Cerebellar nuclear complex (tissue), 1 donor: ENCODE measurements around the gene ICA1.
"Not testable (repeated sequence)": the region's sequence is repeated elsewhere in the genome, so short reads cannot be mapped to it uniquely, and the experiment has no call there.

Source experiments
- DNase-seq, 2 experiments: peaks; one replicate each; lab custom pipeline; 2025; lab: John Stamatoyannopoulos, UW

The ICA1 gene

DNA sequence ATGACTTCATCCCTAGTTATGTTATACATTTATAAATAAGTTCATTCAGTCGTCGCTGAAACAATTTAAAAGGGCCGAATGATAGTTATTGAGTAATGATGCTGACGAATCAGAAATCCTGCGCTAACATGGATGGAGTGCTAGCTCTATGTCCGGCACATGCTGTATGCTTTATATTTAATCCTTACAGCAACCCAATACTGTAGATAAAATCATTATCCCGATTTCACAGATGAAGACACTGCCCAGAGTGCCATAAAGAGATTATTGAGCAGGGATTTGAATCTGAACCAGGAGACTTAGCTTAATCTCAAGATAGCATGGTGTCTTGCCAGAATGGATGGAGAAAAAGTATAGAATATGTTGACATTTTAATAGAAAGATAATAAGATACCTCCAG, 1.1 kb upstream of the ICA1 start:
- no peak for DNase-seq

DNA sequence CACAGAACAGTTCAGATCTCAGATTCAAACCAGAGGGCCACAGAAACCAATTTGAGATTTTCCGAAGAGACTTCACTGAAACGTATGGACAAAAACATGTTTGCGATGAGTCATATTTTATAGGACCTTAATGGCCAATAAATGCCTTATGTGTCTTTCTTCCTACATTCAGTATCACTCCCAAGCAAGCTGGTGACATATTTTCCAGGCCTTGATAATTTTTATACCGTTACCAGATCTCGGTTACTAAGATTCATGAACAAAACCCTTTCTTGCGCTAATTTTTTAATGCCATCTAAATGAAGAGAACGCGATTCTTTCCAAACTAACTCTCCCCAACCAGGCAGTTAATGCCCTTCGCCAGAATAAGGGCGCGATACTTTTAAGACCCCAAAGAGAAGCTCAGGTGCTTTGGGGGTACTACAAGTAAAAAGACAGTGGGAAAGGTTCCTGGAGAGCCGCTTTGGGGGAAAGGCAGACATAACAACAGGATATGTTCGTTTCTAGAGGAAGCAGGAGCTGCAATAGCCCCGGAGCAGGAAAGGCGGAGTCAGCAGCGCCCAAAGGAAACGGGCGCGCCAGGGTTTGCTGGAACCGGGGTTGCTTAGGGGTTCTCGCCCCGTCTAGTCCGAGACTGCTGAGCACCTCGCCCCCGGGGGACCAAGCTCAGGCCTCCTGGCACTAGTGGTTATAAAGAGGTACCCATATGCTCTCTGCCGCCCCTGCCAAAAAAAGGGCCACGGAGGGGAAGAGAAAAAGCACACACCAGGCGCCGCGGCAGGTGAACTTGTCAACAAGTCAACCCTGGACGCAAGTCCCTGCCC, 884 bp downstream of the ICA1 start:
- DNase-seq = no peak

DNA sequence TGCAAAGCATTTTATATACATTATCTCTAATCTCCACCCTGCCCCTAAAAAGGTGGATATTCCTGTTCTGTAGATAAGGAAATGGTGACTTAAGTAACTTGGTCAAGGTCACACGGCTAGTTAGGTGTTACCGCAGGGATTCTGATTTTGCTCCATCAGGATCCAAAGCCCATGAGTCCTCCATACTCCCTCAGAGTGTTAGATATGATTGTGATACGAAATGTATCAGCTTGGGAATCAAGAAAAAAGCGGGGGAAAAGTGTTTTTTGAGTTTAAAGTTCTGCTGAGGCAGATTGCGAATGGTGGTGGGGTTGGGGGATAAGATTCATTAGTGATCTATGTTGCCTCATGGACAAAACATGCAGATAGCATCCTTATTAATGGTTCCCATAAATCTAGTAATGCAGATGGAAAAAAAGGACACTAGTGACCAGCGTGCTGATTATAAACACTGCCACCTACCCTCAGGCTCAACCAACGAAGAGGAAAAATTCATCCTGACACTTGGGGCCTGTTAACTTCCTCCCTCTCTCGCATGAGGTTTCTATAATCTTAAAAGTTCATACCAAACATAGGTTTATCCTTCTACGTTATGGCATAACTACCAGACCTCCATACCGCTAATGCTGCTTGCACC, 2.3 kb downstream of the ICA1 start:
- DNase-seq = no peak

DNA sequence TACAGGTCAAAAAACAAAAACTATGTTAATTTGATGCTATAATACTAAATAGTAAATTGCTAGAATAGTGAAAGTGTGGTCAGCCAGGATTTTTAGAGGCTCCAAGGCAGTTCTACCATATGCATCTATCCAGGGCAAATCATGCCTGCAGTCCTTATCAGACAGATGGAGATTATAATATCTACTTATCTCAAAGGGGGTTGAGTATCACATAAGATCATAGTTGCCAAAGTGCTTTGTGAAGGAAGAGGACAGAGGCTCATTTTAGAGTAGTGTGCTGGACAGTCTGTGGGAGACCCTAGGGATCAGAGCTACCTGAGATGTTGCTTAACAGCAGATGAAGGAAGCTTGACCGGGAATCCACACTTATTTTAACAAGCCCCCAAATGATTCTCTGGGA, 3.2 kb downstream of the ICA1 start:
- no peak for DNase-seq

DNA sequence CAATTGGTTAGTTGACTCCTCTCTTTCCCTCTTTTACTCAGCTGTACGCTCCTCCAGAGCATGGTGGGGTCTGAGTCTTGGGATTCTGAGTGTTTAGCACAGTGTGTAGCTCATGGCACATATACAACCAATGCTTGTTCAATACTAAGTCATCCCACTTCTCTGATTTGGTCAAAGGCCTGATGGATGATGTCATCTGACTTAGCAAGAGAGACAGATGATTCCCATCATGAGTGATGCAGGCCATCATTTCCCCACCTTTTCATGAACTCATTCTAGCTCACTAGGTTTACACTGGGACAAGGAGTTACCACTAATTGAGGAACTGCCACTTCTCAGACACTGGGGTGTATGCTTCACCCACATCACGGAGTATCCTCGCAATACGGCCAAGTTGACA, 3.8 kb downstream of the ICA1 start:
- no peak for DNase-seq

DNA sequence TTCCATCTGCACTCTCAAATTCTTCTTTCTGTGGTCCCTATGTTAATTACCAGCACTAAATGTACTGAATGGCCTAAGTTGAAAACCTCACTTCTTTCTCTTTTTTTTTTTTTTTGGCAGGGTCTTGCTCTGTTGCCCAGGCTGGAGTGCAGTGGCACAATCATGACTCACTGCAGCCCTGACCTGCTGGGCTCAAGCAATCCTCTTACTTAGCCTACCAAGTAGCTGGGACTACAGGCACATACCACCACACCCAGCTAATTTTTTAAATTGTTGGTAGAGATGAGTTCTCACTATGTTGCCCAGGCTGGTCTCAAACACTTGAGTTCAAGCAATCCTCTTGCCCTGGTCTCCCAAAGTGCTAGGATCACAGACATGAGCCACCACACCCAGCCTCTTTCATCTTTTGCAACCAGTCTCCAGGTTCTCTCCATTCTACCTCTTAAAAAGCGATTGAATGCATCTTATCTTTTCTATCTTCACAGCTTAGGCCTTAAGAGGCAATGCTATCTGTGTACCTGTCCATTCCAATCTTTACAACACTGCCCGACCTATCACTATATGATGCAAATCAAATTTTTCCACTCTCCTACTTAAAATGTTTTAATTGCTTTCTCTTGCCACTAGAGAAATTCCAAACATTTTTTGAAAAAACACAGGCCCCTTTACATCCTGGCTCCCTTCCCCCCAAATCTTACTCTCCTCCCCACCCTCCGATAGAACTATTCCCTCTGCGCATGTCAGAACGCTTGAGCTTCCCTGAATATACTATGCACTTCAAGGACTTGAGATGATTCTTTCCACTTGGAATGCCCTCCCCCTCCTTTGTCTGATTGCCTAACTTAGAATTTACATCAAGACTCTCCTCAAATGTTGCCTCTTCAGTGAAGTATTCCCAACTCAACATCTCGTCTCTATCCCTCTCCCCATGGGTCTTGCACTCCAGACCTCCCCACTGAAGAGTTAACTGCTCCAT, 6.0 kb downstream of the ICA1 start:
- DNase-seq = no peak

DNA sequence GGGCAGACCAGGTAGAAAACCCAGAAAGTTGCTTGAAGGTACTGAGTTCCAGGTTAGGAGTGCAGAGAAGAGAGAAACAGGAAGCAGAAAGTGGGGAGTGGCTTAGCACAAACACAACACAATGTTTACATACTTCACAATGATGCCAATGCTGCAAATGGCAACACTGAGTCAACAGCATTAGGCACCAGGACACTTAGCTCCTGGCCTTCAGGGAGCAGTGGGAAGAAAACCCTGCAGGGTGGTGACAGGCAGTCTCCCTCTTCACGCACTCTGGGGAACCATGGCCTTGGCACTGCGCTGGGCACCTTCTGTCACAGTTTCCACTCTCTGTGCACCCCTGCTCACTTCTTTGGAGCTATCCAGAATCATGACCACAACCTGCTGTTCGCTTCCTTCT, 7.3 kb downstream of the ICA1 start:
- no peak for DNase-seq

DNA sequence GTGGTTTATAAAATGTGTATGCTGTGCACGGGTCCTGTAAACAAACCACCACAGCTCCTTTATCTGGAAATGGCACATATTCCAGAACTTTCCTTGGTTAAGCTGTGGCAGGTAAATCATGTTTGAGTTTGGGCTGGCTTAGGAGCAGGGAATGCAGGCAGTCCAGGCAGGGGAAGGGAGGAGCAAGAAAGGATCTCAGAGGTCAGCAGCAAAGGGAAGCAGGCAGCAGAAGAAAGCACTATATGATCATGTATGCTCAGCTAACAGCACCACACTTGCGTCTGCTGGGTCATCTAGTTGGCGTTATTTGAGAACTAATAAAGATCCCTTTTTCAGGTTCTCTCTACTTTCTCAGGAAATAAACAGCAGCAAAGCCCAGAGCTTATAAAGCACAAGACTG, 7.8 kb downstream of the ICA1 start:
- no peak for DNase-seq

DNA sequence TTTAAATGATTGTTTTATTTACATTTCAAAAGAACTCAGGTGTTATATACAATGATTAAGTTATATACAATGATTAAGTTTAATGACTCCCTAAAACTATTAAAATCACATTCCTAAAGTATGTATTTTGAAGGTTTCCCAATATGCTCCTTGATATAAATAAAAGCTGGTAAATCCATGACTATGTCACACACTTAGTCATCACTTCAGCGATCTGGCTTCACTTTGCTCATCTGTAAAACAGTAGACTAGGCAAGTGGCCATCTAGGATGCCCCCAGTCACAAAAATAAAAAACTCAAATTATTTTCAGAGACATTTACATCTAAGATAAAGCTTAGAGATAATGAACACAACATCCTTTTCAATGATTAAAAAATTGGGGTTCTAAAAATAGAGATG, 10.8 kb downstream of the ICA1 start:
- no peak for DNase-seq

DNA sequence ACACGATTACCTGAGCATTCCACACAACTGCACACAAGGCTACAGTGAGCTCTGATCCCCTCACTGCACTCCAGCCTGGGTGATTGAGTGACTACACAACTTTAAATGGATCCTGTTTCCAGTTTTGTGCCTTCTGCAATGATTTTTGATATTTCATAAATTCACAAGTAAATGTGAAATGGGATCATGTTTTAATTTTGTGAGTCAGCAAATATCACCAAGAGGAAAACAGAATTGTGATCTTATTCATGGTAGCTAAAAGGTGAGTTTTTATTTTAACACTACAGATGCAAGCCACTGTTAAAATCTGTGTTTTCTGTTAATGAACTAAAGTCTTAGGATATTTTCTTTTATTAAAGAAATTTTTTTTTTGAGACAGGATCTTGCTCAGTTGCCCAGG, 11.4 kb downstream of the ICA1 start:
- no peak for DNase-seq

DNA sequence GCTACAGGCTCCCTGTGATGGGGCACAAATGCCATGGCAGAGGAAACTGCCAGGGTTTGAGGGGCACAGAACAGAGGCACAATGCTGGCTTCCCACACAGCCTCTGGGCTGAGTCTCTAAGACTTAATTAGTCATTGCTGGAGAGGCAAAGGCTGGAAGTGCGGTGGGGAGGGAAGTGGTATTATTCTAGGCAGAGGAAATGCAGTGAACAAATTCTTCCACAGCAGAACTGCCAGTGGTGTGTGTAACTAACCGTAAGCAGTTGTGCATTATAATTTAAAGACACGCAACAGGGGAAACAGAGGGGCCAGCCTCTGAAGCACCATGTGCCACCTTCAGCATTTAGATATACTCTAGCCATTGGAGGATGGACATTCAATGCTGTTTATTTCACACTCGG, 12.8 kb downstream of the ICA1 start:
- DNase-seq = no peak

DNA sequence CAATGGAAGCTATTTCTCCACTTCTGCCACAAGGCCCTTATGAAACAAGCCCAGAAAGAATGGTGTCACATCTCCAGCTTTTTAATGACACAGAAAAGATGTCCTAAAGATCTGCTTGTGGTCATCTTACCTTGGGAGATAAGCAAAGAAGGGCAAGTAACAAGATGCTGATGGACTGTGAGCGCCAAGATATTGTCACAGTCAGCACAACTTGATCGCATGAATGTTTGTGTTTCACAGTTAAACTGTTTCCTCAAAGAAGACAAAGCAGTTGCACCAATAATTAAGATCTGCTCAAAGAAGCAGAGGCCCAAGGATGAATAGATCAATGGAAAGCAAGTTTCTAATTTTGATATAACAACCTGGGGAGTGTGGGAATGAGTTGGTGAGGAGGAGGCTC, 15.9 kb downstream of the ICA1 start:
- no peak for DNase-seq

DNA sequence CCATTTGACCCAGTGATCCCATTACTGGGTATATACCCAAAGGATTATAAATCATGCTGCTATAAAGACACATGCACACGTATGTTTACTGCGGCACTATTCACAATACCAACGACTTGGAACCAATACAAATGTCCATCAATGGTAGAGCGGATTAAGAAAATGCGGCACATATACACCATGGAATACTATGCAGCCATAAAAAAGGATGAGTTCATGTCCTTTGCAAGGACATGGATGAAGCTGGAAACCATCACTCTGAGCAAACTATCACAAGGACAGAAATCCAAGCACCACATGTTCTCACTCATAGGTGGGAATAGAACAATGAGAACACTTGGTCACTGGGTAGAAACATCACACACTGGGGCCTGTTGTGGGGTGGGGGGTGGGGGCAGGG, 16.9 kb downstream of the ICA1 start:
- not testable (repeated sequence) for DNase-seq

DNA sequence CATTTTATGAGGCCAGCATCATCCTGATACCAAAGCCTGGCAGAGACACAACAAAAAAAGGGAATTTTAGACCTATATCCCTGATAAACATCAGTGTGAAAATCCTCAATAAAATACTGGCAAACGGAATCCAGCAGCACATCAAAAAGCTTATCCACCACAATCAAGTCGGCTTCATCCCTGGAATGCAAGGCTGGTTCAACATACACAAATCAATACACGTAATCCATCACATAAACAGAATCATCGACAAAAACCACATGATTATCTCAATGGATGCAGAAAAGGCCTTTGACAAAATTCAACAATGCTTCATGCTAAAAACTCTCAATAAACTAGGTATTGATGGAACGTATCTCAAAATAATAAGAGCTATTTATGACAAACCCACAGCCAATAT, 18.9 kb downstream of the ICA1 start:
- not testable (repeated sequence) for DNase-seq

DNA sequence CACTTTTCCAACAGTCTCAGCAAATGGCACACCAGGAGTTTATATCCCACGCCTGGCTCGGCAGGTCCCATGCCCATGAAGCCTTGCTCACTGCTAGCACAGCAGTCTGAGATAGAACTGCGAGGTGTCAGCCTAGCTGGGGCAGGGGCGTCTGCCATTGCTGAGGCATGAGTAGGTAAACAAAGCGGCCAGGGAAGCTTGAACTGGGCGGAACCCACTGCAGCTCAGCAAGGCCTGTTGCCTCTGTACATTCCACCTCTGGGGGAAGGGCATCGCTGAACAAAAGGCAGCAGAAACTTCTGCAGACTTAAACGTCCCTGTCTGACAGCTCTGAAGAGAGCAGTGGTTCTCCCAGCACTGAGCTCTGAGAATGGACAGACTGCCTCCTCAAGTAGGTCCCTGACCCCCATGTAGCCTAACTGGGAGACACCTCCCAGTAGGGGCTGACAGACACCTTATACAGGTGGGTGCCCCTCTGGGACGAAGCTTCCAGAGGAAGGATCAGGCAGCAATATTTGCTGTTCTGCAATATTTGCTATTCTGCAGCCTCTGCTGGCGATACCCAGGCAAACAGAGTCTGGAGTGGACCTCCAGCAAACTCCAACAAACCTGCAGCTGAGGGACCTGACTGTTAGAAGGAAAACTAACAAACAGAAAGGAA, 22.1 kb downstream of the ICA1 start:
- not testable (repeated sequence) for DNase-seq

DNA sequence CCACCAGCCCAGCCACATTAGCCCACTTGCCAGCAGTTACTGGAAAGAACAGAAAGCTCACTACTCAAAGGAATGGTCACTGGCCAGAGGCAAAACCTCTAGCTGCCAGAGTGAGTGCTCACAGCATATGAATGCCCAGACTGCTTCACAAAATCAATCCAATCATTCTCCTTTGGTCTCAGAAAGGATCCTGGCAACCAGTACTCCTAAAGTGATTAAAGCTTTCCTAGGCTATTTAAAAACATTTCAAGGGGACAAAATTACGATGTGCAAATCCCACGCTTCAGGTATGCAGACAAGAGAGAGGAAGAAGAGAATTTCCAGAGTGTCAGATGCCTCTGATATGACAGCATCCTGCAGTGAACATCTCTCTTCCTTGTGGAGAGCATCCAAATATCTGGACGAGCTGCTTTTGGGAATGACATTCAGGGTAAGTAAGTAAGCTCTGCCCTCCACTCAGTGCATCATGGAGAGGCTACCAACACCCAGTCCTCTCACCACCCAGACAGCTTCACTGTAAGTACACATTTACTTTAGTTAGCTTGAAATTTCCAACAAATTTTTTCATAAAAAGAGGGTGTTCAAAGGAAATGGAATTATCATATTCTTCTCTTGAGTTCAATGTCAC, 25.1 kb downstream of the ICA1 start:
- no peak for DNase-seq

DNA sequence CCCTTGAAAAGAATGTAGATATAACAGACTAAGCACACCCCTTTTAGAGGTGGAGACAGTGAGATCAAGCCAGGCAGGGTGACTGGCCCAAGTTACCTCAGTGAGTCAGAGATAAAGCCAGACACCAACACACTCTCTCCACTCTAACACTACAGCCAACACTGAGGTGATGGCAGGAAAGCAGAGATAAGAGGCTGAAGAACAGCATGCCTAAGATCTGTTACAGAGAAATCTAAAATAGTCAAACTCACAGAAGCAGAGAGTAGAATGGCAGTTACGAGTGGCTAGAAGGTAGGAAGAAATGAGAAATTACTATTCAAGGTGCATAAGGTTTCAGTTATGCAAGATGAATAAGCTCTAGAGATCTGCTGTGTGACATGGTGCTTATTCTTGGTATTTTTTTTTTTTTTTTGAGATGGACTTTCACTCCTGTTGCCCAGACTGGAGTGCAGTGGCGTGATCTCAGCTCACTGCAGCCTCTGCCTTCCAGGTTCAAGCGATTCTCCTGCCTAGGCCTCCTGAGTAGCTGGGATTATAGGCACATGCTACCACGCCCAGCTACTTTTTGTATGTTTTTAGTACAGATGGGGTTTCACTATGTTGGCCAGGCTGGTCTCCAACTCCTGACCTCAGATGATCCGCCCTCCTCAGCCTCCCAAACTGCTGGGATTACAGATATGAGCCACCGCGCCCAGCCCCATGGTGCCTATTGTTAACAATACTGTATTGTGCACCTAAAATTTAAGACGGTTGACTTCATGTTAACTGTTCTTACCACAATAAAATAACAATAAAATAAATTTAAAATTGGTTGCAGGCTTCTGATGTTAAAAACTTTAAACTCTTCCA, 28.7 kb downstream of the ICA1 start:
- DNase-seq = no peak

DNA sequence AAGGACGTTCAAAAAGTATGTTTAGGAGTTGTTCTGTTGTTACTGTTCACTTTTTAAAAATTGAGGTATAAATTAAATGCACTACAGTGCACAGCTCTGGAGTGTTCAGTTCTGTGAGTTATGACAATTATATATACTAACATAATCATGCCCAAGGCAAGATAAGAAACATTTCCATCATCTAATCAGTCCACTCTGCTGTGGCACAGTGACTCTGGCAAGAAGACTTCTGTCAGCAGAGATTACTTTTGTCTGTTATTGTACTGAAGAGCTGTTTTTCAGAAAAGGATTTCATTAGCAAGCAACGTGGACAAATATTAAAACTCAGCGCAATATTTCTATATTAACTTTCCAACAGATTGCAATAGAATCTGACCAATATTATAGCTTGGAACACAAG, 32.0 kb downstream of the ICA1 start:
- DNase-seq = no peak

DNA sequence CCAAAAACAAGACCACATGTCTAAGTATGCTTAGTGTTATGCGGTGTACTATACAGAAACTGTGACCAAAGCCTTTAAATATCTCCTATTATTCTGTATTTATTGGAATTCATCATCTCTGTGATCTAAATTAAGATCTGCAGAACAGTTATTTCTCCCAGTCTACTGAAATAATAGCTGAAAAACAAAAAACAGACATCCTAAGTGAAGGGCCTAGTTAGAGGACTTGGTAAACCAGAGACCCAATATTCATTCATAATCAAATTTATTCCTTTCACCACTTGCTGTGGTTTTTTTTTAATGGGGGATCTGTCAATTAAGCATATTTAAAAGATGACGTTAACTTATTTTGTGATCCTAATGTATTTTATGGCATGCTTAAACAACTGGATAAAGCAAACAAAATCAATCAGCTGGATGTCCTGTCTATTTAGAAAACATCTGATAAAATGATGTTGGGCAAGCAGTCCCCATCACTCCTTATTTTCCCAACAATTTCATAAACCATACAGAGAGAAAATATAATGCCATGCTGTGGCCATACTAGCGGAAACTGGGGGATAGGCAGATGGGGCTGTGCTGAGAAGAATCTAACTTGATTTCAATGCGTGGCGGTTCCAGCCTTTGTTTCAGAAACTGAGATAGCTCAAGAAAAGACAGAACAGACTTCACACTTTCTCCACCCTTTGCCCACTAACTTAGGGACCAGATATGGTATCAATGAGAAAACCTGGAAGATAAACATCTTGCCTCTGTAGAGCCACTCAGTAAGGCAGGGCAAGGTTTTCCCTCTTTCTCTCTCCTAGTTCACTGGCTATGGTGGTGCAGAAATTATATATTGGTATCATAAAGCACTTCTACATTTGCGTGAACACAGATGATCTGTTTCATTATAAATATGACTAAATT, 32.9 kb downstream of the ICA1 start:
- no peak for DNase-seq

DNA sequence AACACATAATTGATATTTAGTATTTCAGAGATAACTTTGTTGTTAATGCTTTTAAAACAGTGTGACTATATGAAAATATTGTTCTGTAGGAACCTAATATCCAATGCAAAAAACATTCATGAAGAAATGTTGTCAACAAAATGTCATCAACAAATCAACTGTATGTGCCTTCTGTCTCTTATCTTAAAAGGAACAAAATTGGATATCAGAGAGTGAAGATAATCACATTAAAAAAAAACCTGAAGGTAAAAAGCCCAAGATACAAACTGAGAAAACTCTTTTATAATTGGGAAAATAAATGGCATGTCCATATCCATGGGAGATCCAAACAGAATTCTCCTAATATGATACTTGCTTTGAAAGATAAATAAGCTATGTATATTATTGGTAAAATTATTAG, 33.9 kb downstream of the ICA1 start:
- DNase-seq = no peak
